GM12892 (cell line): ENCODE measurements around the gene OCA2.
"Not testable (repeated sequence)": the region's sequence is repeated elsewhere in the genome, so short reads cannot be mapped to it uniquely, and the experiment has no call there.

Experiments used
- DNase-seq: peaks from one replicate; pipeline ENCODE4 v3.0.0; 2011; ENCODE audit not compliant: insufficient read length
- FAIRE-seq: peaks from 2 replicates; lab custom pipeline; 2011; peaks lifted over from hg19 to GRCh38; lab: Jason Lieb, UNC
- POLR2A ChIP-seq: IDR thresholded peaks from 2 replicates; pipeline ENCODE4 v1.6.1; 2011; ENCODE audit warnings: low read depth, low read length, control low read depth
- POLR2AphosphoS5 ChIP-seq: IDR thresholded peaks from 2 replicates; pipeline ENCODE4 v1.6.1; 2011; ENCODE audit warnings: low read depth, low read length, control low read depth
- TAF1 ChIP-seq: IDR thresholded peaks from 2 replicates; pipeline ENCODE4 v1.6.1; 2011; ENCODE audit warnings: low read depth, mild to moderate bottlenecking, control low read depth, low read length, borderline replicate concordance

Gene OCA2

GRCh38 chr15:27965546-27965945, 133.6 kb downstream of the OCA2 start:
- DNase-seq, result no peak
- TF ChIP-seq TAF1 (no peak), POLR2A (no peak), POLR2AphosphoS5 (no peak)
- FAIRE-seq, result no peak

GRCh38 chr15:27961801-27962200, 137.3 kb downstream of the OCA2 start:
- TF ChIP-seq POLR2AphosphoS5, result no peak
- TF ChIP-seq TAF1, result no peak
- TF ChIP-seq POLR2A, result no peak
- DNase-seq (no peak), FAIRE-seq (no peak)

- TF ChIP-seq TAF1, result no peak
- TF ChIP-seq POLR2AphosphoS5, result no peak
- FAIRE-seq (no peak), DNase-seq (no peak)
Measured at GRCh38 chr15:27958911-27959578, 140.1 kb downstream of the OCA2 start.

GRCh38 chr15:27956285-27956684, 142.8 kb downstream of the OCA2 start:
- TF ChIP-seq POLR2A (no peak), TAF1 (no peak), POLR2AphosphoS5 (no peak)
- DNase-seq (no peak), FAIRE-seq (no peak)

GRCh38 chr15:27955087-27955486, 144.0 kb downstream of the OCA2 start:
- TF ChIP-seq POLR2A (no peak), TAF1 (no peak), POLR2AphosphoS5 (no peak)
- FAIRE-seq, result no peak
- no peak for DNase-seq

- not testable (repeated sequence) for FAIRE-seq
Measured at GRCh38 chr15:27952593-27952992, 146.5 kb downstream of the OCA2 start.

GRCh38 chr15:27951191-27951890, 147.8 kb downstream of the OCA2 start:
- FAIRE-seq, result no peak
- DNase-seq, result no peak
- TF ChIP-seq POLR2A, result no peak
- TF ChIP-seq POLR2AphosphoS5, result no peak
- no peak for TF ChIP-seq TAF1

More at GRCh38 chr15:27952593-27952992, 146.5 kb downstream of the OCA2 start:
- not testable (repeated sequence) for DNase-seq

- TF ChIP-seq POLR2AphosphoS5 (no peak), POLR2A (no peak), TAF1 (no peak)
- DNase-seq (no peak), FAIRE-seq (no peak)
Measured at GRCh38 chr15:27949089-27949488, 150.0 kb downstream of the OCA2 start.

GRCh38 chr15:27939246-27939645, 159.9 kb downstream of the OCA2 start:
- DNase-seq, result no peak
- TF ChIP-seq TAF1 (no peak), POLR2AphosphoS5 (no peak), POLR2A (no peak)
- FAIRE-seq, result no peak

- DNase-seq, result no peak
- TF ChIP-seq POLR2AphosphoS5, result no peak
- no peak for TF ChIP-seq POLR2A
- TF ChIP-seq TAF1, result no peak
- FAIRE-seq, result no peak
Measured at GRCh38 chr15:27937851-27938250, 161.3 kb downstream of the OCA2 start.

GRCh38 chr15:27936164-27936563, 163.0 kb downstream of the OCA2 start:
- TF ChIP-seq TAF1 (no peak), POLR2A (no peak), POLR2AphosphoS5 (no peak)
- DNase-seq (no peak), FAIRE-seq (no peak)

GRCh38 chr15:27935328-27935727, 163.8 kb downstream of the OCA2 start:
- DNase-seq (no peak), FAIRE-seq (no peak)
- no peak for TF ChIP-seq POLR2AphosphoS5
- no peak for TF ChIP-seq POLR2A
- TF ChIP-seq TAF1, result no peak
